HL-60 (cell line): ENCODE results near the gene LRRC37B.
"Not testable (repeated sequence)": the region's sequence is repeated elsewhere in the genome, so short reads cannot be mapped to it uniquely, and the experiment has no call there.

Experiments
- DNase-seq, 2 experiments: peaks; one replicate each; pipeline ENCODE4 v3.0.0-alpha.2; 2010 to 2020; ENCODE audit warnings: low read depth in 1 of 2, low spot score in 1 of 2
- H3K27ac ChIP-seq: fragments of 250-450 bp; sonication (Bioruptor Pico); replicated peaks from 2 replicates; pipeline ENCODE4 v1.5.1; 2020; ENCODE audit warnings: mild to moderate bottlenecking, moderate library complexity
- H3K27me3 ChIP-seq: fragments of 250-450 bp; sonication (Bioruptor Pico); 2 replicates; pipeline ENCODE4 v1.5.1; 2021; ENCODE audit warnings: mild to moderate bottlenecking, moderate library complexity; ENCODE audit not compliant: insufficient read depth, poor library complexity, severe bottlenecking
- H3K4me3 ChIP-seq: replicated peaks from 2 replicates; pipeline ENCODE4 v1.5.1; 2011; ENCODE audit warnings: mild to moderate bottlenecking, control low read depth, low read length; ENCODE audit not compliant: insufficient read depth
- CTCF ChIP-seq: IDR thresholded peaks from one replicate; pipeline ENCODE4 v1.5.1; 2011; ENCODE audit warnings: low read length, control low read depth, inconsistent platforms; ENCODE audit not compliant: insufficient read depth
- GABPA ChIP-seq: IDR thresholded peaks from 2 replicates; pipeline ENCODE4 v1.6.1; 2012; ENCODE audit warnings: low read depth
- POLR2AphosphoS5 ChIP-seq: IDR thresholded peaks from 2 replicates; pipeline ENCODE4 v1.6.1; 2012; ENCODE audit warnings: low read depth
- REST ChIP-seq: IDR thresholded peaks from 2 replicates; pipeline ENCODE4 v1.6.1; 2012; ENCODE audit warnings: low read depth; ENCODE audit not compliant: insufficient replicate concordance
- SPI1 ChIP-seq: IDR thresholded peaks from 2 replicates; pipeline ENCODE4 v1.6.1; 2012; ENCODE audit warnings: low read depth, mild to moderate bottlenecking, borderline replicate concordance

The LRRC37B gene

GRCh38 chr17:32099686-32100085 lies 92.5 kb downstream of the LRRC37B start:
- no peak overlapping the region for H3K27ac ChIP-seq
- DNase-seq: no peak
- TF ChIP-seq REST: no peak
- TF ChIP-seq CTCF: no peak
- no peak for TF ChIP-seq SPI1
- TF ChIP-seq GABPA: no peak
- TF ChIP-seq POLR2AphosphoS5: no peak

DNA sequence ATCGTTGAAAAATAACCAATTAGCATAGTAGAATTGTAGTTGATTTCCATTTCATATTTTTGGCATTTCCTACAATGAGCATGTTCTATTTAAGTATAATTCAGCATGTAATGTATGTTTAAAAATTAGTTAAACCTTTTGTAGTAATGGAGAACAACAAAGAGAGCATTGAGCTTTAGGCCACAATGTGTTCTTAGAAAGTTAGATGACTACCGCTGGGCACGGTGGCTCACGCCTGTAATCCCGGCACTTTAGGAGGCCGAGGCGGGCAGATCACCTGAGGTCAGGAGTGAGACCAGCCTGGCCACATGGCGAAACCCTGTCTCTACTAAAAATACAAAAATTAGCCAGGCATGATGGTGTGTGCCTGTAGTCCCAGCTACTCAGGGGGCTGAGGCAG lies 93.1 kb downstream of the LRRC37B start:
- H3K27me3 ChIP-seq, DNase-seq, H3K27ac ChIP-seq, H3K4me3 ChIP-seq: not testable (repeated sequence)

More at GRCh38 chr17:32099686-32100085, 92.5 kb downstream of the LRRC37B start:
- Histone ChIP-seq H3K4me3 (no peak overlapping the region), H3K27me3 (no peaks in the 10 kb centered on the region)

DNA sequence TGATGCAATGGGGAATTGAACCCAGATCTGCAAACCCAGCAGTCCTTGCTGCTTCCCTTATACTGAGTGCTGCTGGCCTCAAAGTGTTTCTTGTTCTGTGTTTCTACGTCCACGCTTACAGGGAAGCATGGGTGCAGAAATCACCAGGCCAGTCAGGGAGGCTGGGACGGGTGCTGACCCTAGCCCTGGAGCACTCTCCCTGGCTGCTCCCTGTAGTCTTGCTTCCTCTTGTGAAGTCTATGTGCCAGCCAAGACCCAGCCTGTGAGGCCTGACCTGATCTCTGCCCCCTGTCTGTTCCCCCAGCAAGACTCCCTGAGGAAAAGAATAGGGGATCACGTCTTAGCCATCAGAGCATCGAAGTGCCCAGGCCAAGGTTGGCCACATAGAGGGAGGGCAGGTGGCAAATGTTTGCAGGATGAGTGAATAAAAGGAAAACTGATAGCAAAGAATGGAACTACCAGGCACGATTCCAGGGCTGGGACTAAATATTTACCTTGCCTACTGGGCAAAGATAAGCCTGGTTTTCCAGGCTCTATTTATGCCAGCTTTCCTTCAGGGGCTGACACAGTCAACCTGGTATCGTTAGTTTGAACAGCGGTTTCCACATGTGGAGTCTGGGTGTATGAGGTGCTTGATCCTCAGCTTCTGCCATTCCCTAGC lies 93.9 kb downstream of the LRRC37B start:
- Histone ChIP-seq H3K4me3 (no peak overlapping the region), H3K27me3 (no peaks in the 10 kb centered on the region), H3K27ac (no peak overlapping the region)
- DNase-seq: no peak
- TF ChIP-seq POLR2AphosphoS5 (no peak), GABPA (no peak), CTCF (no peak), REST (no peak), SPI1 (no peak)

GRCh38 chr17:32102172-32102571 lies 95.0 kb downstream of the LRRC37B start:
- H3K27me3 ChIP-seq: no peaks in the 10 kb centered on the region
- H3K4me3 ChIP-seq: no peak overlapping the region
- H3K27ac ChIP-seq: no peak overlapping the region
- TF ChIP-seq POLR2AphosphoS5 (no peak), REST (no peak), GABPA (no peak), CTCF (no peak), SPI1 (no peak)
- DNase-seq: no peak
